Activated naive CD8-positive, alpha-beta T cell treated with anti-CD3 and anti-CD28 coated beads for 36 hours (primary cell): Measurements from ENCODE around the gene ZSCAN21. TPM values are rescaled to one million over a fixed set of nuclear protein-coding genes. Genes with fewer than 3 reads are reported as not detected.

Experiments
- DNase-seq: peaks from one replicate; pipeline ENCODE4 v3.0.0; 2021
- H3K27ac Mint-ChIP-seq: one replicate; pipeline ENCODE4 v1.8.0; 2022; ENCODE audit warnings: mild to moderate bottlenecking, moderate library complexity, mixed read lengths
- H3K27me3 Mint-ChIP-seq: one replicate; pipeline ENCODE4 v1.8.0; 2022; ENCODE audit warnings: mild to moderate bottlenecking, mixed read lengths
- H3K36me3 Mint-ChIP-seq: one replicate; pipeline ENCODE4 v1.8.0; 2021; ENCODE audit warnings: mild to moderate bottlenecking, mixed read lengths
- H3K4me1 Mint-ChIP-seq: one replicate; pipeline ENCODE4 v1.8.0; 2021; ENCODE audit warnings: mixed read lengths
- H3K4me3 Mint-ChIP-seq: one replicate; pipeline ENCODE4 v1.8.0; 2022; ENCODE audit warnings: mild to moderate bottlenecking, moderate library complexity, mixed read lengths
- H3K9me3 Mint-ChIP-seq: one replicate; pipeline ENCODE4 v1.8.0; 2022; ENCODE audit warnings: mixed read lengths
- total RNA-seq, 2 experiments: library from RNA; stranded (reverse); gene quantifications; one replicate each; pipeline ENCODE4 v1.2.3, GENCODE V29; 2021

The ZSCAN21 gene
- total RNA-seq, 2 experiments from 2014 or later: 9.0 to 9.4 TPM

- Mint-ChIP-seq H3K4me1 (no peaks in the 10 kb centered on the region), H3K9me3 (no peaks in the 10 kb centered on the region), H3K36me3 (peaks cover 20% of the 10 kb centered on the region), H3K27ac (no peak overlapping the region), H3K4me3 (no peak overlapping the region), H3K27me3 (no peaks in the 10 kb centered on the region)
- DNase-seq: no peak
These were observed 62.3 kb downstream of the ZSCAN21 start for GRCh38 chr7:100111914-100112313.

Other genes starting within 250 kb of the ZSCAN21 start
- gene CYP3A43, start 221.8 kb upstream of the ZSCAN21 start, total RNA-seq: not detected
- not detected for gene OR2AE1, start 172.7 kb upstream of the ZSCAN21 start, total RNA-seq
- gene TRIM4, start 130.2 kb upstream of the ZSCAN21 start, total RNA-seq: 10 to 100 TPM; 21.0 to 21.8 TPM
- 1 to 10 TPM in 1 of 2 experiments, under 1 TPM in 1; 0.52 to 1.2 TPM for gene GJC3, start 120.2 kb upstream of the ZSCAN21 start, total RNA-seq
- not detected for gene AZGP1, start 73.7 kb upstream of the ZSCAN21 start, total RNA-seq
- gene ZKSCAN1, start 34.2 kb upstream of the ZSCAN21 start, total RNA-seq: 10 to 100 TPM; 38.6 to 41.5 TPM
- gene ZNF3, start 31.9 kb downstream of the ZSCAN21 start, total RNA-seq: 10 to 100 TPM; 21.1 to 22.3 TPM
- 10 to 100 TPM; 96.3 to 97.2 TPM for gene COPS6, start 39.2 kb downstream of the ZSCAN21 start, total RNA-seq
- 100 to 1,000 TPM; 476 to 482 TPM for gene MCM7, start 51.6 kb downstream of the ZSCAN21 start, total RNA-seq
- 10 to 100 TPM; 13.0 to 13.1 TPM for gene AP4M1, start 51.9 kb downstream of the ZSCAN21 start, total RNA-seq
- 10 to 100 TPM; 59.7 to 61.1 TPM for gene TAF6, start 69.6 kb downstream of the ZSCAN21 start, total RNA-seq
- 10 to 100 TPM; 10.1 to 10.2 TPM for gene CNPY4, start 69.9 kb downstream of the ZSCAN21 start, total RNA-seq
- 1 to 10 TPM; 3.2 to 3.3 TPM for gene MBLAC1, start 77.2 kb downstream of the ZSCAN21 start, total RNA-seq
- gene LAMTOR4, start 99.1 kb downstream of the ZSCAN21 start, total RNA-seq: 100 to 1,000 TPM; 101 to 104 TPM
- gene TRAPPC14, start 108.9 kb downstream of the ZSCAN21 start, total RNA-seq: 10 to 100 TPM; 17.0 to 20.0 TPM
- gene GAL3ST4, start 118.8 kb downstream of the ZSCAN21 start, total RNA-seq: 1 to 10 TPM; 2.9 to 3.6 TPM
- 1 to 10 TPM; 3.6 to 3.9 TPM for gene GPC2, start 127.6 kb downstream of the ZSCAN21 start, total RNA-seq
- gene STAG3, start 128.1 kb downstream of the ZSCAN21 start, total RNA-seq: 10 to 100 TPM; 21.1 to 21.4 TPM
- 10 to 100 TPM; 33.4 to 34.5 TPM for gene PVRIG, start 170.2 kb downstream of the ZSCAN21 start, total RNA-seq